Measurements from ENCODE around the gene GPR157.

The GPR157 gene

DNA sequence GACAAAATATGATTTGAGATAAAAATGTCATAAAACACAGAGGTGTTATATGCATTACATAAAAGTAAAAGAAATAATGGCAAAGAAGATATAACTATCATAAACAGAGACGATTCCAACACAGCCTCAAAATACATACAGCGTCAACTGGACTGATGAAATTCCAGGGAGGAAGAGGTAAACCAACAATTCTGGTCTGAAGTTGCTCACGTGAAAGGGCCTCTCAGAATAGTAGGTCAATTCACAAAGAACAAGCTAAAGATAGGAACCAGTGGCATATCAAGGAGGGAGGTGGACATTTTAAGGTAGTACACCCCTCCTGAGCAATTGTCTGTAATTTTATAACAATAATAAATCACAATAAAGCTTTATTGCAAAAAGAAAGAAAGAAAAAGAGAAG is 78.1 kb downstream of the GPR157 start:
- Histone ChIP-seq H3K4me1 (ENCODE audit: control insufficient read depth in 1 of 2, insufficient read depth in 1 of 2, low read depth in 1 of 2, low read length in 1 of 2) (peaks cover 0 to 9% of the 10 kb centered on the region in 2 experiments), H3K27me3 (no peaks in the 10 kb centered on the region), H3K4me3 (ENCODE audit: low read depth in 1 of 2, low read length in 1 of 2) (no peak overlapping the region), H3K9me3 (no peaks in the 10 kb centered on the region), H3K27ac (peak overlapping the region; percentile 19), H3K36me3 (peaks cover 41% of the 10 kb centered on the region)
- no peak for TF ChIP-seq CTCF (IDR thresholded peaks at IDR 0.05)
